Measurements from ENCODE around the gene OSBP.
"Not testable (repeated sequence)": the region's sequence is repeated elsewhere in the genome, so short reads cannot be mapped to it uniquely, and the experiment has no call there.

The OSBP gene

GRCh38 chr11:59545179-59546020 lies 70.2 kb downstream of the OSBP start:
- H3K36me3 ChIP-seq (ENCODE audit: control insufficient read depth, insufficient read depth, low read length), result no peaks in the 10 kb centered on the region
- no peak overlapping the region for H4K8ac ChIP-seq (ENCODE audit: low read depth, low read length)
- H3K4me2 ChIP-seq (ENCODE audit: low read length), result no peak overlapping the region
- H2AK5ac ChIP-seq (ENCODE audit: low read length), result no peak overlapping the region
- no peak overlapping the region for H2BK15ac ChIP-seq (replicated peaks; ENCODE audit: low read depth)
- no peak overlapping the region for H2BK5ac ChIP-seq (ENCODE audit: low read length)
- no CpG with 5 or more reads among the region's 24 CpGs for WGBS (ENCODE audit: extremely low coverage, insufficient coverage, low lambda C conversion rate)
- H3K27ac ChIP-seq (ENCODE audit: low read depth, low read length), result no peak overlapping the region
- H3K79me1 ChIP-seq (ENCODE audit: low read length), result no peaks in the 10 kb centered on the region
- H3K23ac ChIP-seq (ENCODE audit: low read length), result no peak overlapping the region
- no peak overlapping the region for H3K4ac ChIP-seq (ENCODE audit: low read depth, low read length)
- no peak overlapping the region for H3K9ac ChIP-seq (ENCODE audit: low read length)
- DNase-seq, result no peak
- H3K27me3 ChIP-seq (ENCODE audit: insufficient read depth, low read length, poor library complexity), result no peaks in the 10 kb centered on the region
- no peak overlapping the region for H4K5ac ChIP-seq (ENCODE audit: low read length)
- peak overlapping the region; percentile 11 for H3K18ac ChIP-seq (ENCODE audit: low read length)
- H3K56ac ChIP-seq (ENCODE audit: low read length), result no peak overlapping the region
- no peaks in the 10 kb centered on the region for H3K79me2 ChIP-seq (ENCODE audit: control insufficient read depth, insufficient read depth, low read length)
- H3K4me3 ChIP-seq (ENCODE audit: low read length), result no peak overlapping the region
- H2BK120ac ChIP-seq (ENCODE audit: low read depth, low read length), result no peak overlapping the region
- H3K4me1 ChIP-seq (ENCODE audit: control insufficient read depth, low read depth, low read length), result no peaks in the 10 kb centered on the region

GRCh38 chr11:59544869-59545178 lies 70.8 kb downstream of the OSBP start:
- Histone ChIP-seq H3K79me1 (ENCODE audit: low read length) (no peaks in the 10 kb centered on the region), H4K8ac (ENCODE audit: low read depth, low read length) (no peak overlapping the region), H3K9ac (ENCODE audit: low read length) (no peak overlapping the region), H3K56ac (ENCODE audit: low read length) (no peak overlapping the region), H3K27me3 (ENCODE audit: insufficient read depth, low read length, poor library complexity) (no peaks in the 10 kb centered on the region), H3K36me3 (ENCODE audit: control insufficient read depth, insufficient read depth, low read length) (no peaks in the 10 kb centered on the region), H2BK15ac (replicated peaks; ENCODE audit: low read depth) (no peak overlapping the region), H3K4me2 (ENCODE audit: low read length) (no peak overlapping the region), H3K4me1 (ENCODE audit: control insufficient read depth, low read depth, low read length) (no peaks in the 10 kb centered on the region), H2AK5ac (ENCODE audit: low read length) (no peak overlapping the region), H2BK120ac (ENCODE audit: low read depth, low read length) (no peak overlapping the region), H3K79me2 (ENCODE audit: control insufficient read depth, insufficient read depth, low read length) (no peaks in the 10 kb centered on the region), H3K4me3 (ENCODE audit: low read length) (no peak overlapping the region), H3K4ac (ENCODE audit: low read depth, low read length) (no peak overlapping the region), H3K18ac (ENCODE audit: low read length) (peak overlapping the region; percentile 11), H2BK5ac (ENCODE audit: low read length) (no peak overlapping the region), H3K27ac (ENCODE audit: low read depth, low read length) (no peak overlapping the region), H4K5ac (ENCODE audit: low read length) (no peak overlapping the region), H3K23ac (ENCODE audit: low read length) (no peak overlapping the region)
- no peak for DNase-seq
- WGBS (ENCODE audit: extremely low coverage, insufficient coverage, low lambda C conversion rate), result no CpG with 5 or more reads among the region's 3 CpGs

GRCh38 chr11:59543713-59544112 lies 71.9 kb downstream of the OSBP start:
- H2BK5ac ChIP-seq (ENCODE audit: low read length); H3K4me2 ChIP-seq (ENCODE audit: low read length); H3K23ac ChIP-seq (ENCODE audit: low read length); DNase-seq; H3K4me3 ChIP-seq (ENCODE audit: low read length); H4K8ac ChIP-seq (ENCODE audit: low read depth, low read length); H3K79me1 ChIP-seq (ENCODE audit: low read length); H3K9ac ChIP-seq (ENCODE audit: low read length); H3K27ac ChIP-seq (ENCODE audit: low read depth, low read length); H2BK15ac ChIP-seq (replicated peaks; ENCODE audit: low read depth); H3K79me2 ChIP-seq (ENCODE audit: control insufficient read depth, insufficient read depth, low read length); H3K36me3 ChIP-seq (ENCODE audit: control insufficient read depth, insufficient read depth, low read length); H4K5ac ChIP-seq (ENCODE audit: low read length); H3K4ac ChIP-seq (ENCODE audit: low read depth, low read length); H3K18ac ChIP-seq (ENCODE audit: low read length); H3K27me3 ChIP-seq (ENCODE audit: insufficient read depth, low read length, poor library complexity); H2BK120ac ChIP-seq (ENCODE audit: low read depth, low read length); H3K56ac ChIP-seq (ENCODE audit: low read length); H2AK5ac ChIP-seq (ENCODE audit: low read length); H3K4me1 ChIP-seq (ENCODE audit: control insufficient read depth, low read depth, low read length): not testable (repeated sequence)
- WGBS (ENCODE audit: extremely low coverage, insufficient coverage, low lambda C conversion rate), result no CpG with 5 or more reads among the region's 3 CpGs

- Histone ChIP-seq H3K36me3 (ENCODE audit: control insufficient read depth, insufficient read depth, low read length) (no peaks in the 10 kb centered on the region), H3K18ac (ENCODE audit: low read length) (no peak overlapping the region), H3K27me3 (ENCODE audit: insufficient read depth, low read length, poor library complexity) (no peaks in the 10 kb centered on the region), H3K23ac (ENCODE audit: low read length) (no peak overlapping the region), H3K9ac (ENCODE audit: low read length) (no peak overlapping the region), H3K4me1 (ENCODE audit: control insufficient read depth, low read depth, low read length) (peaks cover 3% of the 10 kb centered on the region), H3K4me2 (ENCODE audit: low read length) (no peak overlapping the region), H3K4ac (ENCODE audit: low read depth, low read length) (no peak overlapping the region), H2BK15ac (replicated peaks; ENCODE audit: low read depth) (no peak overlapping the region), H3K79me1 (ENCODE audit: low read length) (no peaks in the 10 kb centered on the region), H3K4me3 (ENCODE audit: low read length) (no peak overlapping the region), H2AK5ac (ENCODE audit: low read length) (no peak overlapping the region), H2BK120ac (ENCODE audit: low read depth, low read length) (no peak overlapping the region), H3K56ac (ENCODE audit: low read length) (no peak overlapping the region), H4K5ac (ENCODE audit: low read length) (no peak overlapping the region), H4K8ac (ENCODE audit: low read depth, low read length) (no peak overlapping the region), H2BK5ac (ENCODE audit: low read length) (no peak overlapping the region), H3K79me2 (ENCODE audit: control insufficient read depth, insufficient read depth, low read length) (no peaks in the 10 kb centered on the region), H3K27ac (ENCODE audit: low read depth, low read length) (no peak overlapping the region)
- DNase-seq, result no peak
- no CpG with 5 or more reads among the region's 3 CpGs for whole genome bisulfite sequencing (ENCODE audit: extremely low coverage, insufficient coverage, low lambda C conversion rate)
Observed at GRCh38 chr11:59542142-59542810, 73.3 kb downstream of the OSBP start.

- Histone ChIP-seq H3K79me1 (ENCODE audit: low read length) (no peaks in the 10 kb centered on the region), H3K9ac (ENCODE audit: low read length) (no peak overlapping the region), H3K23ac (ENCODE audit: low read length) (no peak overlapping the region), H2BK5ac (ENCODE audit: low read length) (no peak overlapping the region), H3K4me2 (ENCODE audit: low read length) (no peak overlapping the region), H4K5ac (ENCODE audit: low read length) (no peak overlapping the region), H2AK5ac (ENCODE audit: low read length) (no peak overlapping the region), H3K27ac (ENCODE audit: low read depth, low read length) (no peak overlapping the region), H3K27me3 (ENCODE audit: insufficient read depth, low read length, poor library complexity) (no peaks in the 10 kb centered on the region), H2BK15ac (replicated peaks; ENCODE audit: low read depth) (no peak overlapping the region), H4K8ac (ENCODE audit: low read depth, low read length) (no peak overlapping the region), H3K4me3 (ENCODE audit: low read length) (no peak overlapping the region), H3K4ac (ENCODE audit: low read depth, low read length) (no peak overlapping the region), H3K79me2 (ENCODE audit: control insufficient read depth, insufficient read depth, low read length) (no peaks in the 10 kb centered on the region), H2BK120ac (ENCODE audit: low read depth, low read length) (no peak overlapping the region), H3K56ac (ENCODE audit: low read length) (no peak overlapping the region), H3K18ac (ENCODE audit: low read length) (no peak overlapping the region), H3K36me3 (ENCODE audit: control insufficient read depth, insufficient read depth, low read length) (no peaks in the 10 kb centered on the region), H3K4me1 (ENCODE audit: control insufficient read depth, low read depth, low read length) (peaks cover 5% of the 10 kb centered on the region)
- no peak for DNase-seq
- no CpG with 5 or more reads among the region's 1 CpG for WGBS (ENCODE audit: extremely low coverage, insufficient coverage, low lambda C conversion rate)
Observed at GRCh38 chr11:59534676-59535075, 80.9 kb downstream of the OSBP start.

Measured in mesendoderm (in vitro differentiated cells).